Measurements from ENCODE around the gene SCN5A. TPM values are rescaled to one million over a fixed set of nuclear protein-coding genes. Genes with fewer than 3 reads are reported as not detected.

SCN5A gene
- polyA plus RNA-seq, 1 donor from 2014 or later: not detected

- Histone ChIP-seq H3K9me2 (ENCODE audit: insufficient read depth, low read length) (no peaks in the 10 kb centered on the region), H3K36me3 (ENCODE audit: insufficient read depth, low read length) (peaks cover 16% of the 10 kb centered on the region), H2AFZ (ENCODE audit: low read depth, low read length) (no peak overlapping the region), H3K4me3 (ENCODE audit: low read length) (no peak overlapping the region), H3K27me3 (ENCODE audit: insufficient read depth, low read depth, low read length) (no peaks in the 10 kb centered on the region), H3F3A (ENCODE audit: insufficient read depth, low read length, poor library complexity, severe bottlenecking) (no peaks in the 10 kb centered on the region), H3K79me2 (replicated peaks; ENCODE audit: insufficient read depth, low read length) (no peaks in the 10 kb centered on the region), H3K9ac (ENCODE audit: low read length) (no peak overlapping the region), H3K9me3 (ENCODE audit: low read length) (no peaks in the 10 kb centered on the region), H3K27ac (ENCODE audit: low read length) (no peak overlapping the region), H3K4me2 (ENCODE audit: low read length) (no peak overlapping the region), H4K20me1 (ENCODE audit: insufficient read depth) (no peaks in the 10 kb centered on the region)
- TF ChIP-seq EZH2 (IDR thresholded peaks at IDR 0.05; ENCODE audit: borderline replicate concordance, insufficient read depth, low read length, poor library complexity, severe bottlenecking): no peak
- TF ChIP-seq MXI1 (conservative IDR thresholded peaks at IDR 0.05; ENCODE audit: poor library complexity, severe bottlenecking): no peak
- TF ChIP-seq RAD21 (conservative IDR thresholded peaks at IDR 0.05): peak; percentile 87
- TF ChIP-seq REST (IDR thresholded peaks at IDR 0.05; ENCODE audit: borderline replicate concordance): no peak
- TF ChIP-seq CTCF (IDR thresholded peaks at IDR 0.05; ENCODE audit: poor library complexity, severe bottlenecking): peak; percentile 90
- no peak for TF ChIP-seq TAF1 (IDR thresholded peaks at IDR 0.05; ENCODE audit: low read depth)
- no peak for TF ChIP-seq EP300 (conservative IDR thresholded peaks at IDR 0.05; ENCODE audit: poor library complexity, severe bottlenecking)
- TF ChIP-seq POLR2AphosphoS5 (IDR thresholded peaks at IDR 0.05): no peak
- peak; percentile 98 for TF ChIP-seq SMC3 (conservative IDR thresholded peaks at IDR 0.05; ENCODE audit: poor library complexity)
Observed at GRCh38 chr3:38521391-38521987, 128.0 kb downstream of the SCN5A start.

- Histone ChIP-seq H3K4me2 (ENCODE audit: low read length) (no peak overlapping the region), H4K20me1 (ENCODE audit: insufficient read depth) (no peaks in the 10 kb centered on the region), H3K9ac (ENCODE audit: low read length) (no peak overlapping the region), H3K9me3 (ENCODE audit: low read length) (no peaks in the 10 kb centered on the region), H3K27me3 (ENCODE audit: insufficient read depth, low read depth, low read length) (no peaks in the 10 kb centered on the region), H2AFZ (ENCODE audit: low read depth, low read length) (no peak overlapping the region), H3K4me3 (ENCODE audit: low read length) (no peak overlapping the region), H3K36me3 (ENCODE audit: insufficient read depth, low read length) (peaks cover 16% of the 10 kb centered on the region), H3K9me2 (ENCODE audit: insufficient read depth, low read length) (no peaks in the 10 kb centered on the region), H3F3A (ENCODE audit: insufficient read depth, low read length, poor library complexity, severe bottlenecking) (no peaks in the 10 kb centered on the region), H3K27ac (ENCODE audit: low read length) (no peak overlapping the region), H3K79me2 (replicated peaks; ENCODE audit: insufficient read depth, low read length) (no peaks in the 10 kb centered on the region)
- TF ChIP-seq RAD21 (conservative IDR thresholded peaks at IDR 0.05): no peak
- no peak for TF ChIP-seq POLR2AphosphoS5 (IDR thresholded peaks at IDR 0.05)
- TF ChIP-seq TAF1 (IDR thresholded peaks at IDR 0.05; ENCODE audit: low read depth): no peak
- TF ChIP-seq MXI1 (conservative IDR thresholded peaks at IDR 0.05; ENCODE audit: poor library complexity, severe bottlenecking): no peak
- TF ChIP-seq SMC3 (conservative IDR thresholded peaks at IDR 0.05; ENCODE audit: poor library complexity): no peak
- no peak for TF ChIP-seq EP300 (conservative IDR thresholded peaks at IDR 0.05; ENCODE audit: poor library complexity, severe bottlenecking)
- no peak for TF ChIP-seq EZH2 (IDR thresholded peaks at IDR 0.05; ENCODE audit: borderline replicate concordance, insufficient read depth, low read length, poor library complexity, severe bottlenecking)
Observed at GRCh38 chr3:38519651-38520050, 129.8 kb downstream of the SCN5A start.

Data from neural cell (in vitro differentiated cells).